HUDEP-2 (cell line): ENCODE results near the gene NLGN1.

Experiments
- DNase-seq, 76 experiments: peaks; one replicate each; lab custom pipeline; 2025; ENCODE audit not compliant: unreplicated experiment in 76 of 76; lab: John Stamatoyannopoulos, UW

The NLGN1 gene

DNA sequence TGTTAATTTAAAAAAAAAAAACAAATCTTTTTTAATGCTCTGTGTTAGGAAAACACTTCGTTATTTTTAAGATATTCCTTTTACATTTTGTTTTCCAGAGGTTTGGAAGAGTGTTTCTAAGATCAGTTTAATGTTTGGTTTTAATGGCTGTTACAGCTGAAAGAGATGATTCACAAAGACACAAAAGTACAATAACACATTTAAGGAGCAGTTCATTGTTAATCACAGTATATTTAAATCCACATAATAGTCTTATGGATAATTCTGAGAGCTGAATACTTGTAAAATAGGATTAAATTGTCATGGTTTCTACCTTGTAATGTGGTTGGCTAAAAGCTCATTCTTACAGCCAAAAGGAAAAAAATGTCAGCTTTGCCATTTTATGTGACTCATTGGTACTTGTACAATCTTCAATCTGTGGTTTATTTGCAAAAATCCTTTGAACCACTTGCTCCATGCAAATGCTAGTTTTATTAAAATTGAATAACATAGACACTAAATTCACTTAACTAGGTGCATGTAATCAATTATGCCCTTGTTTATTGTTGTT lies 426.4 kb downstream of the NLGN1 start:
- no peak for DNase-seq

- no peak for DNase-seq
These were observed 428.2 kb downstream of the NLGN1 start for GRCh38 chr3:173825730-173826129.

GRCh38 chr3:173826416-173826815 lies 428.9 kb downstream of the NLGN1 start:
- no peak for DNase-seq

DNA sequence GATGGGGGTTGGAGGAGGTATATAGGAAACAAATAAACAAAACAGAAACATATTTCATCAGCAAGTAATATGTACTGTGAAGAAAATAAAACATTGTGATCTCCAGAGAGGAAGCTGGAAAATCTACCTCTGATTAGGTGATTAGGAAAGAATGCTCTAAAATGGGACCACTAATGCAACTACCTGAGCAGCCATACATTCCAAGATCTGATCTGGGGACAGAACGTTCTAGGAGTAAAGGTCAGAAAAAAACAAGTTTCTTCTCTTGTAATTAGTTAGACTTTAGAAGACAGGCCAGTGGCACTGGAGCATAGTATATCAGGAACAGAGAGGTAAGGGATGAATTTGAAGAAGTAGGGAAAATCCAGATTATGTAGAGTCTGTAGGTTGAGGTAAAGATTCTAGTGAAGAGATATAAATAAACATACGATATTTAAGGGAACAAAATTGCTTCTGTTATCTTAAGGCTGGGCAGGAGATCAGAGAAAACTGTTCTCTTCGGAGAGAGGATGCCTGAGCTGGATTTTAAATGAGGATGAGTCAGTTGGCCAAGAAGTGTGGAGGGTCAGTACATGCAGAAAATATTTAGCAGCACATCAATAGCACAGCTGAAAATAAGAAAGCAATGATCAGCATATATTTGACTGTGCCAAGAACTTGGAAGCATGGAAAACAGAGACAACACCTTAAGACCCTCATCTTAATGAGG lies 429.5 kb downstream of the NLGN1 start:
- no peak for DNase-seq

DNA sequence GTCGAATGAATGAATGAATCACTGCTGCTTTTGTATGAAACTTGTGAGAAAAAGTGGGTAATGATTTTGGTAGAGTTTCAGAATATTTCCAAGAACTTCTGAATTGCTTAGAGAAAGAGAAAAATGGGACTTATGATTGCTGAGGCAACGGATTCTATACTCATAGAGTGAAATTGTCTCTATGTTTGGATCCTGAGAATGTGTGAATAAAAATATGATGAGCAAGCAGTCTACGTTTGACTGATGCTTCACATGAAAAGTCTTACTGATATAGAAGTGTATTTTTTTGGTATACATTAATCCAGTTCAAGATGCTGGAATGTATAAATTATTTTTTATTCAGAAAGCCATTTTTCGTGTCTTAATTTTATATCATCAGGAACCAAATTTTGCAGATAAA lies 441.1 kb downstream of the NLGN1 start:
- DNase-seq = no peak

- DNase-seq = no peak
These were observed 442.3 kb downstream of the NLGN1 start for GRCh38 chr3:173839859-173840258.

DNA sequence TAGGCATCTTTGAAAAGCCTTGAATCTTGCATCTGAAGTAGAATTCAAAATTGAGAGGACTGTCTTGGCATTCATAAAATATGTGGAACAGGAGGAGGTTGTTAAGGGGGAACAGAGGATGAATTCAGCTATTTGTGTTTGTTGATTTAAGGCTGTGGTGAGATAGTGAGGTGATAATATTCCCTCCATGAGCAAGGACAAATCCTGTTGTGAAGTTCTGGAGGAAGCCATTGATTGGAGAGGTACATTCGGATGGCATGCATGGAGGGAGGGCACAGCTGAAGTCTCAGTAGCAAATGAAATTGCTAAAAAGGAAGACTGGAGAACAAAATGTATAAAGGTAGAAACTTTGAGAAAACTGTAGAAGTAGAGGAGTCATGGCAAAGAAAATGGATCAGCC lies 443.8 kb downstream of the NLGN1 start:
- DNase-seq = no peak

GRCh38 chr3:173843060-173843459 lies 445.5 kb downstream of the NLGN1 start:
- no peak for DNase-seq

DNA sequence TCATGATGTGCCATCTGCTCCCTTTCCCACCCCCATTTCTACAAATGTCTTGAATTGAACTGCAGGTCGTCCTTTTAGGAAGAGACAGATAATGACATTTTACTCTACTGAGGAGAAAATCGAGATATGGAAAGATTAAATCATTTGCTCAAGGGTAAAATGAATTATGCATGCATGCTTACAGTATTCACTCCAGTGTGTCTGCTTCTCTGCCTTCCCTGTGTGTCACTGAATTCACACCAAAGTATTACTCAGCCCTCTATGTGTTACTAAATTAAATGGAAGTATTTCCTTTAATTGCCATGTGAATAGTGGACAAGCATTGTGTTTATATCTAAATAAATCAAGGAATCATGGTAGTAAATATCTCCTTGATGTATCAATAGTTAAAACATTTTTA lies 449.0 kb downstream of the NLGN1 start:
- DNase-seq = no peak

DNA sequence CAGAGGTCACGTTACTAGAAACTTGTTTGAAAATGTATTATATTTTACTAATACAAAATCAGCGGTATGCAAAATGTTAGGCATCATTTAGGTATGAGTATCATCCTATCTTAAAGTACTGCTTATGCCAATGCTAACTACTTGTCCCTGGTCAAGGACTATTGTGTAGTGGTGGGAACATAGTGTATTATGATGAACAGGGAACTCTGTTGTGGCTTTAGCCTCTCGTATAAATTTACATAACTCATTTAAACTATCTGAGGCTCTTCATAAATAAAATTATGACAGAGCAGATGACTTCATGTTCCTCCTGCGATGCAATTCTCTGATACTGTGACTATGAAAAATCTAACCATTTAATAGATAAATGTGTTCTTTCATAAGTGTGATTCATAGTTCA lies 451.9 kb downstream of the NLGN1 start:
- no peak for DNase-seq

DNA sequence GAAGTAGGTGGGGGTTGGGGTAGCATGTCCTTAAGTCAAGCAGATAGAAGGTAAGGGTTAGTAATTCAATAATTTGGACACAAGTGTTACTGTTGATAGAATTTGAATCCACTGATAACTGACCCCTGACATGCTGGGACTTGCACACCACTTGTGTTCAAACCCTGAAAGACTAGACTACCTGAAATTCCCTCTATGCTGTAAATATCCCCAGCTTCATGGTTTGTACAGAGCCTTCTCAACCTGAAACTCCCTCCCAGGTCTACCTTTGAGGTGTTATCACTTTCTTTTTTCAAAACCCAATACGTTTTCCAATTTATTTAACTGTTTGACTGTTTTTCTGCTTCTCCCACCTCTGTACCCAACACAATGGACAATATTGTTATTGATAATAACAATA lies 459.6 kb downstream of the NLGN1 start:
- no peak for DNase-seq

- no peak for DNase-seq
These were observed 465.2 kb downstream of the NLGN1 start for GRCh38 chr3:173862701-173863100.

GRCh38 chr3:173863551-173863950 lies 466.0 kb downstream of the NLGN1 start:
- DNase-seq = no peak

GRCh38 chr3:173865900-173866498 lies 468.5 kb downstream of the NLGN1 start:
- DNase-seq = no peak

- no peak for DNase-seq
These were observed 472.2 kb downstream of the NLGN1 start for GRCh38 chr3:173869766-173870165.

DNA sequence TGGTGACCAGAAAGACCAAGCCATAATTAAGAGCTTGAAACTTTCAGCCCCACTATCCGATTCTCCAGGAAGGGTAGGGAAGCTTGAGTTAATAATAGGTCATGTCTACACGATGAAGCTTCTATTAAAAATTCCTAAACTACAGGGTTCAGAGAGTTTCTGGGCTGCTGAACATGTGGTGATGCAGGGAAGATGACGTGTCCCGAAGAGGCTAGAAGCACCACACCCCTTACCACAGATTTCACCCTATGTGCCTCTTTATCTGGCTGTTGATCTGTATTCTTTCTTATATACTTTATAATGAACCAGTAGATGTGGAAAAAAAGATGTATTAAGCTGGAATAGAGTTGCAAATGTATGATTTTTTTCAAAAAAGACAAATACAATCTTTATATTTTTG lies 473.4 kb downstream of the NLGN1 start:
- no peak for DNase-seq

DNA sequence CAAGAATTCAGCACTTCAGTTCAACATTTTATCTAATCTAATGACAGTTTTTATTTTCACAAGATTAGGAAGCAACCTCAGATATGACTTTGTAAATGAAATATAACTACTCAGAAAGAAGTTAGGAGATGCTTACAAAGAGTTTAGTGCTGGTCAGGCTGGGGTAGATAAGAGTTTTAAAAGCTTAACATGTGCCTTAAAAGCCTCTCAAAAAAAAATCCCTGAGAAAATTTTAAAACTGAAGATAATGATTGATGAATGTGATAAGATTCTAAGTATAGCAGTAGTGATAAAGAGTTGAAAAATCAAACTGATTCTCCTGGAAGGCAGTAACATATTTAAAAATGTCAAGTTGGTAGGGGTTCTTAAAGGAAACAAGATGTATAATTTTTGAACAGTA lies 478.2 kb downstream of the NLGN1 start:
- DNase-seq = no peak

DNA sequence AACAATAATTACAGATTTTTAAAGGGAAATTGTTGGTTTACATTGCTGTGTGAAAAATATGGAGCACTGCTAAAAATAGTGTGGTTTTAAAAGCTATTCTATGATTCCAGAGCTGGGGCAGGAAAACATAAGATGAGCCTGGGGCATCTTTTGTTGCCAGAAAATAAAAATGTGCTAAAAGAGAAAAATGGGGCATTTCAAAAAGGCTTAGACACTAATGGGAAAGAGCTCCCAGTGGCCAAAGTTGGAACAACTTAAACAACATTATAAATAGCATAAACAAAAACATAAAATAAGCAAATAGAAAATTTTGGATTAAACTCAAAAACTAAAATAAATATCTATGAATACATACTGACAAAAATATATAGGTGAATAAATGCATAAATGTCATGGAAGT lies 478.9 kb downstream of the NLGN1 start:
- DNase-seq = no peak

DNA sequence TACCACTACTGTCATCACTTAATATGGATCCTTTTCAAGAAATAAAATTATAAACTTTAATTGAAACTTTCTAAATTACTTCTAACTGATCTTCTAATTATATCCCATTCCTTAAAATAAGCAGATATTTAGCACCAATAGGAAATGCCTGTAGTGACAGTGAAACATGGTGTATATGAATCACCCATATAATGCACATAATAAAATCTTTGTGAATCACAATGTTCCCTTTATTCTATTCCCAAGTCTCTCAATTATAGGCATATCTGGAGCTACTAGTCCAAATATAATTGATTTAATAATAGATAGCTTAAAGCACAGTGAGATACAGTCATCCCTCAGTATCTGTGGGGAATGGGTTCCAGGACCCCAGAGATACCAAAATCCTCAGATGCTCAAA lies 490.3 kb downstream of the NLGN1 start:
- DNase-seq = no peak

- DNase-seq = no peak
These were observed 492.1 kb downstream of the NLGN1 start for GRCh38 chr3:173889596-173889995.

GRCh38 chr3:173890091-173890490 lies 492.5 kb downstream of the NLGN1 start:
- no peak for DNase-seq
